Measurements from ENCODE around the gene SP2.

DNA sequence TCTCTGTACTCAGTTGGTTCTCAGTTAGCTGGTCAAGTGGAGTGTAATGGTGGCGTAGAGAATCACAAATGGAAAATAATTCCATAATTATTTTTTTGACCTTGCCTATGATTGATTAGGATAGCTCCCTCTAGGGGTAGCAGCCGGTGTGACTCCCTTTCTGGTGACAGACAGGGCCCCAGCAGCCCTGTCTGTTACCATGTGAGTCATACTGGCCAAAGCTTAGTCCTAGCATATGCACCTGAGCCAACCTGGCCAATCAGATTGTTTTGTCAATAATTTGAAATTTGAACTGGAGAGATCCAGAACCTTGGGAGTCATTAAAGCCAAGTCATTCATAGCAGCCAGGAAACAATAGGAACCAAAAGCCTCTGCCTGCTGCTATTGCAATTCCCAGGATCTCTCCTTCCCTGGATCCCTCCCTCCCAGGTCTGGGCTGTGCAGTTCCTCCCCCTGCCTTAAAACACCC lies 50.9 kb downstream of the SP2 start:
- TF ChIP-seq, protein P1, sequence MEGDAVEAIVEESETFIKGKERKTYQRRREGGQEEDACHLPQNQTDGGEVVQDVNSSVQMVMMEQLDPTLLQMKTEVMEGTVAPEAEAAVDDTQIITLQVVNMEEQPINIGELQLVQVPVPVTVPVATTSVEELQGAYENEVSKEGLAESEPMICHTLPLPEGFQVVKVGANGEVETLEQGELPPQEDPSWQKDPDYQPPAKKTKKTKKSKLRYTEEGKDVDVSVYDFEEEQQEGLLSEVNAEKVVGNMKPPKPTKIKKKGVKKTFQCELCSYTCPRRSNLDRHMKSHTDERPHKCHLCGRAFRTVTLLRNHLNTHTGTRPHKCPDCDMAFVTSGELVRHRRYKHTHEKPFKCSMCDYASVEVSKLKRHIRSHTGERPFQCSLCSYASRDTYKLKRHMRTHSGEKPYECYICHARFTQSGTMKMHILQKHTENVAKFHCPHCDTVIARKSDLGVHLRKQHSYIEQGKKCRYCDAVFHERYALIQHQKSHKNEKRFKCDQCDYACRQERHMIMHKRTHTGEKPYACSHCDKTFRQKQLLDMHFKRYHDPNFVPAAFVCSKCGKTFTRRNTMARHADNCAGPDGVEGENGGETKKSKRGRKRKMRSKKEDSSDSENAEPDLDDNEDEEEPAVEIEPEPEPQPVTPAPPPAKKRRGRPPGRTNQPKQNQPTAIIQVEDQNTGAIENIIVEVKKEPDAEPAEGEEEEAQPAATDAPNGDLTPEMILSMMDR (IDR thresholded peaks at IDR 0.05): peak; percentile 91
- TF ChIP-seq ZFX (IDR thresholded peaks at IDR 0.05; ENCODE audit: borderline replicate concordance): no peak

All from 22Rv1 (cell line).